Measurements from ENCODE around the gene ADAMTSL4. TPM values are rescaled to one million over a fixed set of nuclear protein-coding genes. Genes with fewer than 3 reads are reported as not detected.

Gene ADAMTSL4
- total RNA-seq, 1 experiment from 2014 or later, result 9.5 TPM

GRCh38 chr1:150544204-150544603, 5.0 kb upstream of the ADAMTSL4 start:
- ATAC-seq (no peak), DNase-seq (ENCODE audit: low read depth, low spot score) (no peak)
- no peaks in the 10 kb centered on the region for H3K27me3 ChIP-seq (ENCODE audit: control insufficient read depth, insufficient read depth, low read length)
- no peak overlapping the region for H3K27ac ChIP-seq (ENCODE audit: low read length)
- ChIA-PET POLR2A (no interaction called here), CTCF (interaction anchor here (0.7 kb wide), 1 partner anchor 272 kb away, joined by 4 read pairs; no protein-coding TSS in a partner anchor)
- no peak overlapping the region for H3K4me3 ChIP-seq (ENCODE audit: low read depth in 2 of 2, low read length in 2 of 2)
- intact Hi-C loops (cut with micrococcal nuclease; ENCODE audit: unreplicated experiment), result no loop called here
- BruUV-seq (replicated peaks), result no TSS peak
- H3K4me1 ChIP-seq (ENCODE audit: control insufficient read depth, insufficient read depth, low read length), result no peaks in the 10 kb centered on the region
- H3K36me3 ChIP-seq (ENCODE audit: control insufficient read depth, insufficient read depth, low read length), result no peaks in the 10 kb centered on the region
- no peaks in the 10 kb centered on the region for H3K9me3 ChIP-seq (ENCODE audit: control insufficient read depth, insufficient read depth, low read depth, low read length)
- in situ Hi-C loops (cut with HindIII; ENCODE audit: low pct_unique_long_range_greater_than_20kb, low sequenced_read_pairs), result no loop called here
- TF ChIP-seq POLR2AphosphoS5 (IDR thresholded peaks at IDR 0.05; ENCODE audit: low read depth, low read length), result no peak
- TF ChIP-seq CTCF (IDR thresholded peaks at IDR 0.05), result no peak
- no peak for TF ChIP-seq TCF7L2 (IDR thresholded peaks at IDR 0.05; ENCODE audit: low read depth, low read length)
- TF ChIP-seq REST (IDR thresholded peaks at IDR 0.05; ENCODE audit: insufficient read depth in 1 of 2, low read depth in 2 of 2, low read length in 1 of 2), result no peak

GRCh38 chr1:150545486-150546032, 3.6 kb upstream of the ADAMTSL4 start:
- H3K36me3 ChIP-seq (ENCODE audit: control insufficient read depth, insufficient read depth, low read length), result no peaks in the 10 kb centered on the region
- no peak overlapping the region for H3K27ac ChIP-seq (ENCODE audit: low read length)
- ATAC-seq (no peak), DNase-seq (ENCODE audit: low read depth, low spot score) (no peak)
- POLR2A ChIA-PET, result no interaction called here
- CTCF ChIA-PET, result interaction anchor here (0.9 kb wide), 1 partner anchor 13 kb away, joined by 3 read pairs; no protein-coding TSS in a partner anchor
- no peak overlapping the region for H3K4me3 ChIP-seq (ENCODE audit: low read depth in 2 of 2, low read length in 2 of 2)
- in situ Hi-C loops (cut with HindIII; ENCODE audit: low pct_unique_long_range_greater_than_20kb, low sequenced_read_pairs), result no loop called here
- TF ChIP-seq SIN3A (IDR thresholded peaks at IDR 0.05; ENCODE audit: borderline replicate concordance, insufficient read depth, low read depth, low read length), result no peak
- H3K27me3 ChIP-seq (ENCODE audit: control insufficient read depth, insufficient read depth, low read length), result no peaks in the 10 kb centered on the region
- H3K4me1 ChIP-seq (ENCODE audit: control insufficient read depth, insufficient read depth, low read length), result peaks cover 10% of the 10 kb centered on the region
- BruUV-seq (replicated peaks), result no TSS peak
- intact Hi-C loops (cut with micrococcal nuclease; ENCODE audit: unreplicated experiment), result no loop called here
- H3K9me3 ChIP-seq (ENCODE audit: control insufficient read depth, insufficient read depth, low read depth, low read length), result no peaks in the 10 kb centered on the region

DNA sequence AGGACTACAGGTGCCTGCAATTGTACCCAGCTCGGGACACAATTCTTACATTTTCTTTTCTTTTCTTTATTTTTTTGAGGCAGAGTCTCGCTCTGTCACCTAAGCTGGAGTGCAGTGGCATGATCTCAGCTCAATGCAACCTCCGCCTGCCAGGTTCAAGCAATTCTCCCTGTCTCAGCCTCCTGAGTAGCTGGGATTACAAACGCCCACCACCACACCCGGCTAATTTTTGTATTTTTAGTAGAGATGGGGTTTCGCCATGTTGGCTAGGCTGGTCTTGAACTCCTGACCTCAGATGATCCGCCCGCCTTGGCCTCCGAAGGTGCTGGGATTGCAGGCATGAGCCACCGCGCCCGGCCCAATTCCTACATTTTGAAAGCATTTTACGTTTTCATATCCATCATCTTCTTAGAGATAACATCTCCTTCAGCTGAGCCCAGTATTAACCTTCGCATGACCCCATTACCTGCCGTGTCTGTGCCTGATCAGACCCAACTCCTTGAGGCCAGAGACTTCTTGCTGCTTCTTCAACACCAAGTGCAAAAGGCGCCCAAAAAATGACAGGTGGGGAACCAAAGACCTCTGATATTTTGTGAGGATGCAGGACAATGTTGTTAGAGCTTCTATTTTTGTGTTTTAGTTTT, 2.8 kb upstream of the ADAMTSL4 start:
- DNase-seq (ENCODE audit: low read depth, low spot score), result no peak
- Histone ChIP-seq H3K27me3 (ENCODE audit: control insufficient read depth, insufficient read depth, low read length) (no peaks in the 10 kb centered on the region), H3K4me1 (ENCODE audit: control insufficient read depth, insufficient read depth, low read length) (peaks cover 18% of the 10 kb centered on the region), H3K4me3 (ENCODE audit: low read depth in 2 of 2, low read length in 2 of 2) (no peak overlapping the region), H3K27ac (ENCODE audit: low read length) (no peak overlapping the region), H3K9me3 (ENCODE audit: control insufficient read depth, insufficient read depth, low read depth, low read length) (no peaks in the 10 kb centered on the region), H3K36me3 (ENCODE audit: control insufficient read depth, insufficient read depth, low read length) (no peaks in the 10 kb centered on the region)
- in situ Hi-C loops (cut with HindIII; ENCODE audit: low pct_unique_long_range_greater_than_20kb, low sequenced_read_pairs), result no loop called here
- no TSS peak for BruUV-seq (replicated peaks)
- intact Hi-C loops (cut with micrococcal nuclease; ENCODE audit: unreplicated experiment), result no loop called here
- TF ChIP-seq CTCF (IDR thresholded peaks at IDR 0.05), result no peak
- no peak for TF ChIP-seq REST (IDR thresholded peaks at IDR 0.05; ENCODE audit: insufficient read depth in 1 of 2, low read depth in 2 of 2, low read length in 1 of 2)
- TF ChIP-seq POLR2AphosphoS5 (IDR thresholded peaks at IDR 0.05; ENCODE audit: low read depth, low read length), result no peak
- TF ChIP-seq TCF7L2 (IDR thresholded peaks at IDR 0.05; ENCODE audit: low read depth, low read length), result no peak
- TF ChIP-seq SIN3A (IDR thresholded peaks at IDR 0.05; ENCODE audit: borderline replicate concordance, insufficient read depth, low read depth, low read length), result no peak
- ChIA-PET POLR2A (interaction anchor here (0.7 kb wide), 1 partner anchor 14 kb away, joined by 3 read pairs; no protein-coding TSS in a partner anchor), CTCF (no interaction called here)
- ATAC-seq, result no peak

All from Panc1 (cell line).